ENCODE data around the gene GRM7.

Gene GRM7

GRCh38 chr3:7745711-7746110 lies 884.8 kb downstream of the GRM7 start:
- DNase-seq: no peak

GRCh38 chr3:7749931-7750695 lies 889.2 kb downstream of the GRM7 start:
- DNase-seq: no peak

GRCh38 chr3:7752005-7752404 lies 891.1 kb downstream of the GRM7 start:
- no peak for DNase-seq

GRCh38 chr3:7754653-7755441 lies 893.9 kb downstream of the GRM7 start:
- DNase-seq: no peak

GRCh38 chr3:7759630-7760029 lies 898.7 kb downstream of the GRM7 start:
- DNase-seq: no peak

GRCh38 chr3:7760718-7761117 lies 899.8 kb downstream of the GRM7 start:
- no peak for DNase-seq

- DNase-seq: no peak
These were observed 903.2 kb downstream of the GRM7 start for GRCh38 chr3:7764115-7764514.

GRCh38 chr3:7766530-7766929 lies 905.6 kb downstream of the GRM7 start:
- DNase-seq: no peak

- no peak for DNase-seq
These were observed 918.4 kb downstream of the GRM7 start for GRCh38 chr3:7779331-7779730.

- no peak for DNase-seq
These were observed 920.5 kb downstream of the GRM7 start for GRCh38 chr3:7781395-7781794.

GRCh38 chr3:7787871-7788828 lies 927.2 kb downstream of the GRM7 start:
- no peak for DNase-seq

- DNase-seq: no peak
These were observed 928.0 kb downstream of the GRM7 start for GRCh38 chr3:7788881-7789280.

- DNase-seq: no peak
These were observed 928.4 kb downstream of the GRM7 start for GRCh38 chr3:7789324-7789723.

- no peak for DNase-seq
These were observed 929.2 kb downstream of the GRM7 start for GRCh38 chr3:7790141-7790540.
